Prostate gland (tissue), 2 donors: ENCODE data around the gene TFF3. TPM values are rescaled to one million over a fixed set of nuclear protein-coding genes. Genes with fewer than 3 reads are reported as not detected.

ENCODE experiments used
- DNase-seq: peaks from one replicate; pipeline ENCODE4 v3.0.0-alpha.2; 2019; ENCODE audit warnings: low spot score
- H3K27ac ChIP-seq, 2 donors: fragments of 200-600 bp; sonication (generic); 2 replicates each; pipeline ENCODE4 v1.5.1; 2017 to 2019
- H3K27me3 ChIP-seq: fragments of 200-600 bp; sonication (generic); replicated peaks from 2 replicates; pipeline ENCODE4 v1.5.1; 2019; ENCODE audit not compliant: insufficient read depth
- H3K36me3 ChIP-seq, 2 donors: fragments of 200-600 bp; sonication (generic); 1 replicate in 1 of 2; 2 replicates in 1 of 2; pipeline versions ENCODE4 v1.5.1 to v1.8.1; 2017 to 2019
- H3K4me1 ChIP-seq: fragments of 200-600 bp; sonication (generic); replicated peaks from 2 replicates; pipeline ENCODE4 v1.5.1; 2019
- H3K4me3 ChIP-seq, 2 donors: fragments of 200-600 bp; sonication (generic); 2 replicates each; pipeline ENCODE4 v1.5.1; 2017 to 2019
- H3K9me3 ChIP-seq: fragments of 200-600 bp; sonication (generic); 2 replicates; pipeline ENCODE4 v1.5.1; 2017
- CTCF ChIP-seq, 4 experiments: fragments of 200-600 bp in 2 of 4; fragments of 450-650 bp in 2 of 4; sonication (generic) in 2 of 4; IDR thresholded peaks; 1 replicate in 3 of 4; 2 replicates in 1 of 4; pipeline ENCODE4 v1.5.1; 2016 to 2019; ENCODE audit warnings: antibody characterized with exemption in 4 of 4, mild to moderate bottlenecking in 2 of 4, moderate library complexity in 2 of 4
- POLR2A ChIP-seq: fragments of 450-650 bp; IDR thresholded peaks from one replicate; pipeline ENCODE4 v1.6.1; 2016; ENCODE audit warnings: antibody characterized with exemption, mild to moderate bottlenecking
- POLR2AphosphoS5 ChIP-seq: sonication (generic); formaldehyde crosslinking; IDR thresholded peaks from one replicate; pipeline ENCODE4 v1.6.1; 2017; ENCODE audit warnings: antibody characterized with exemption
- WGBS: methylation state at CpG from one replicate; pipeline ENCODE4 v1.1.5; 2018; 5-methylcytosine and 5-hydroxymethylcytosine counted together
- intact Hi-C: fragments of 100-400 bp; cut with DNase I; formaldehyde crosslinking; loops from one replicate; pipeline ENCODE4 v1.14.2; 2022
- total RNA-seq, 2 donors: library from RNA; depleted of rRNA; stranded (reverse); fragments of >200 nt; gene quantifications; one replicate each; pipeline ENCODE4 v1.1.0, GENCODE V29; 2016

TFF3 gene
- total RNA-seq, 2 donors from 2014 or later: 30.6 to 49.8 TPM

GRCh38 chr21:42266971-42267556, 48.1 kb downstream of the TFF3 start:
- H3K36me3 ChIP-seq: no peaks in the 10 kb centered on the region

GRCh38 chr21:42265231-42265812, 49.9 kb downstream of the TFF3 start:
- intact Hi-C loops: no loop called here
- Histone ChIP-seq H3K27me3 (no peaks in the 10 kb centered on the region), H3K36me3 (no peaks in the 10 kb centered on the region), H3K27ac (no peak overlapping the region), H3K4me3 (no peak overlapping the region), H3K9me3 (no peaks in the 10 kb centered on the region), H3K4me1 (peaks cover 18% of the 10 kb centered on the region)
- TF ChIP-seq POLR2AphosphoS5: no peak
- no peak for TF ChIP-seq POLR2A
- TF ChIP-seq CTCF (IDR thresholded peaks at IDR 0.05): no peak
- WGBS: 83% methylated on average over 12 of the region's 12 CpGs
- no peak for DNase-seq

More at GRCh38 chr21:42266971-42267556, 48.1 kb downstream of the TFF3 start:
- Histone ChIP-seq H3K27me3 (no peaks in the 10 kb centered on the region), H3K27ac (no peak overlapping the region), H3K4me1 (peaks cover 15% of the 10 kb centered on the region), H3K4me3 (no peak overlapping the region), H3K9me3 (no peaks in the 10 kb centered on the region)
- TF ChIP-seq POLR2A: no peak
- TF ChIP-seq CTCF (IDR thresholded peaks at IDR 0.05): no peak
- TF ChIP-seq POLR2AphosphoS5: no peak
- DNase-seq: no peak
- 90% methylated on average over 7 of the region's 7 CpGs for WGBS
- intact Hi-C loops: no loop called here

GRCh38 chr21:42264245-42265195, 50.7 kb downstream of the TFF3 start:
- Histone ChIP-seq H3K4me1 (peaks cover 18% of the 10 kb centered on the region), H3K27me3 (no peaks in the 10 kb centered on the region), H3K9me3 (no peaks in the 10 kb centered on the region), H3K4me3 (no peak overlapping the region), H3K36me3 (no peaks in the 10 kb centered on the region), H3K27ac (peak overlapping the region in 1 of 2 donors; percentile 64)
- no peak for TF ChIP-seq POLR2A
- TF ChIP-seq POLR2AphosphoS5: no peak
- no peak for TF ChIP-seq CTCF (IDR thresholded peaks at IDR 0.05)
- WGBS: 84% methylated on average over 13 of the region's 13 CpGs
- intact Hi-C loops: no loop called here
- no peak for DNase-seq

- Histone ChIP-seq H3K4me1 (peaks cover 18% of the 10 kb centered on the region), H3K4me3 (no peak overlapping the region), H3K36me3 (no peaks in the 10 kb centered on the region), H3K27me3 (no peaks in the 10 kb centered on the region), H3K27ac (peak overlapping the region; percentile 62 to 64), H3K9me3 (no peaks in the 10 kb centered on the region)
- WGBS: 37% methylated on average over 18 of the region's 18 CpGs
- no peak for TF ChIP-seq POLR2A
- TF ChIP-seq POLR2AphosphoS5: peak; percentile 47
- intact Hi-C loops: no loop called here
- peak; percentile 63 for DNase-seq
Observed at GRCh38 chr21:42263591-42264131, 51.5 kb downstream of the TFF3 start.

- Histone ChIP-seq H3K27ac (peak overlapping the region; percentile 62 to 64), H3K4me3 (no peak overlapping the region), H3K4me1 (peaks cover 18% of the 10 kb centered on the region), H3K36me3 (no peaks in the 10 kb centered on the region), H3K9me3 (no peaks in the 10 kb centered on the region), H3K27me3 (no peaks in the 10 kb centered on the region)
- WGBS: 21% methylated on average over 11 of the region's 11 CpGs
- DNase-seq: peak; percentile 79
- TF ChIP-seq POLR2A: no peak
- no peak for TF ChIP-seq POLR2AphosphoS5
- TF ChIP-seq CTCF (IDR thresholded peaks at IDR 0.05): no peak
- intact Hi-C loops: no loop called here
Observed at GRCh38 chr21:42262831-42263231, 52.4 kb downstream of the TFF3 start.
